HG03060 (cell line): ENCODE results near the gene BEX4.
"Not testable (repeated sequence)": the region's sequence is repeated elsewhere in the genome, so short reads cannot be mapped to it uniquely, and the experiment has no call there.

Experiments used
- ATAC-seq: cut with Tn5 transposase; IDR thresholded peaks from one replicate; pipeline ENCODE4 v1.9.1; 2021; ENCODE audit warnings: low read depth, moderate number of reproducible peaks; ENCODE audit not compliant: unreplicated experiment

BEX4 gene, protein sequence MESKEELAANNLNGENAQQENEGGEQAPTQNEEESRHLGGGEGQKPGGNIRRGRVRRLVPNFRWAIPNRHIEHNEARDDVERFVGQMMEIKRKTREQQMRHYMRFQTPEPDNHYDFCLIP

DNA sequence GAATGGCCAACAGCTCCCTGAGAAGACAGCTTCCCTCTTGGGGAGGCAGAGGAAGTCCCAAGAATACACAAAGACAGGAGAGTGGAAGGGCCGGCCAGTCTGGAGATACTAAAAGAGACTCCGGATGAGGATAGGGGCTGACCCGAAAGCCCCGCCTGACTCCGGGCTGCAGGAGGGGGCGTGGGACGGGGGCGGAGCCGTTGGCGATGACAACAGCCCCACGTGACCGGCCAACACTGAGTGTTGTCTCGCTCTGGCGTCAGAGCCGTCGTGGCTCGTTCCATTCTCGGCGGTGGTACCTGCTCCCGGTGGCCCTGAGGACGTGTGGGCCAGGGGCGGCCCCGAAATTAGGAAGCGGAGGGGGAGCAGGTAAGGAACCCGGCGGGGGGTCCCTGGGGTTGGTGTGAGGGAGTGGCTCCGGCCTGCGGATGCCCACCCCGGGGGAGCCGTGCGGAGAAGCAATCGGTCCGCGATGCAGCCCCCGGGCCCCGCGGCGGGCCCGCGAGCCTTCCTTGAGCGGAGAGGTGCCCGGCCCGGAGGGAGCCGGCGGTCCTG is at the start of gene BEX4:
Gene BEX4 (plus strand): TSS at position 239 of the 555 bp plus-strand sequence. CDS start 1,046 bp downstream, outside the sequence.
- ATAC-seq = peak; percentile 77

DNA sequence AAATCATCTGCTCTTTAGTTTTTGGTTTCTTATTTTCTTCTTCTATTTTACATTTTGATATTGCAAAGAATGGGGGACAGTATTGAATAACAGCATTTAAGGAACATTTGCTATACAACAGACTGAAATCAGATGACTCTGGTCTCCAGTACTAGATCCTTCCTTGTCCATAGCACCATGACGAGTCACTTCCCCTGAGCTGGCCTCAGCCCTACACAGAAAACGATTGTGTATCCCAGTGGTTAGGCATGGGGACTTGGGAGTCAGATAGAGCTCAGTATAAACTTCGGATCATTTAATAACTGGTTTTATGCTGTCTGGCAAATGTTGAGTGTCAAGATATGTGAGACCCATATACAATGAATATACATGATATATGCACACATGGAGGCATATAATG is 44.7 kb upstream of the BEX4 start:
- no peak for ATAC-seq

DNA sequence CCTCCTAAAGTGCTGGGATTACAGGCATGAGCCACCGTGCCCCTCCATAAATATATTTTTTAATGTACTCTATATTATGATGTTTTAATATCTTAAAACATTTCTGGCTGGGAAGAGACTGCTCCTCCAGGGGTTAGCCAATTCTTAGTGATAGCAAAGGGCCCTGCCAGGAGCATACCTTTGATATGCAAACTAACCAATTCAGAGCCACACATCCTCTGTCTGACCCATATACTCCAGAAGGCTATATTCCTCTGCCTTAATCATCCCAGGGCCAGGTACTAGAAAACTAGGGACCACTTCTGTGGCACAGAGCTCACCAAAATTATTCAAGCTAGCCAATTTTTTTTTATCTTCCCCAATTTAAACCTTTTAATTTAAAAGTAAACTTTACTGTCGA is 43.6 kb upstream of the BEX4 start:
- ATAC-seq = no peak

DNA sequence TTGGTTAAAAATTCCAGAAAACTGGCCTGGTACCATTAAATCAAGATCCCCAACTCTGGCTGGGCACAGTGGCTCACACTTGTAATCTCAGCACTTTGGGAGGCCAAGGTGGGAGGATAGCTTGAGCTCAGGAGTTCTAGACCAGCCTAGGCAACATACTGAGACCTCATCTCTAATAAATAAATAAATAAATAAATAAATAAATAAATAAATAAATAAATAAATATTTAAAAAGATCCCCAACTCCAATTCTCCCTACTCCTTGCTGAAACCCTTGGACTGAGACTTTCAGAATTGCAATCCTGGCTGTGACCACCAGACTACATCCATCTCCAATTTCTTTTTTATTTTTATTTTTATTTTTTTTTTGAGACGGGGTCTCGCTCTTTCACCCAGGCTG is 39.7 kb upstream of the BEX4 start:
- ATAC-seq = not testable (repeated sequence)

DNA sequence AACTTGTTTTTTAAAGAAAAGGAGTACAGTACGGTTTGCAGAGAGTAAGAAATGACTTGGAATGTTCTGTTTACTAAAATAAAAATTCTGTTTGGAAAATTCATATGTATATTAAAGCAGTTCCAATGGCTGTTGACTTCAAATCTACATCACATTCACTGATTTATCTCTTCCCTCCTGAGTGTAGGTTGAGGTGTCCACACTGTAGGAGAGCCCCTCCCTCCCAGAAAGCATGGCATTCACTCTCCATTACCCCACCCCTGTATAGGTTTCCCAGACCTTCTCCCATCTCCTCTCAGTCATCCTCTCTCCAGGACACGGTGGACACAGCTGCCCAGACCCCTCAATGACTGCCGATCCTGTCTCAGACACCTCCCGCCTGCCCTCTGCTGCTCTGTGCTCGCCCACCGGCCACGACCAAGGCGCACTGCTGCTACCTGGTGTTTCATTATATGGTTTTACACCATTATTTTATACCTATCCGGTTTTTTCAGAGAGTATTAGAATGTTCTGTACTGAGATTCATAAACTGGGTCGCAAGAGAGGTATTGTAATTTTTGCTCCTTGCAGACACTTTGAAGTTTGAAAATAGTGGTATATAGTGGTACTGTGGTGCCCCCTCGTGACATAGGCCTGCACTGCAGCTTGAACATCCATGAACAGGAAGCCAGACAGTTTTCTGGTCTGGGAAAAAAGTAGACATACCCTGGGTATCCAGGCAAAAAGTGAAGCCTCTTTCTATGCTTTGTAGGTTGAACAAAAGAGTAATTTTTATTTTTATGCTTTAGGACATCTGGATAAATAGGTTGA is 38.8 kb upstream of the BEX4 start:
- ATAC-seq = no peak

DNA sequence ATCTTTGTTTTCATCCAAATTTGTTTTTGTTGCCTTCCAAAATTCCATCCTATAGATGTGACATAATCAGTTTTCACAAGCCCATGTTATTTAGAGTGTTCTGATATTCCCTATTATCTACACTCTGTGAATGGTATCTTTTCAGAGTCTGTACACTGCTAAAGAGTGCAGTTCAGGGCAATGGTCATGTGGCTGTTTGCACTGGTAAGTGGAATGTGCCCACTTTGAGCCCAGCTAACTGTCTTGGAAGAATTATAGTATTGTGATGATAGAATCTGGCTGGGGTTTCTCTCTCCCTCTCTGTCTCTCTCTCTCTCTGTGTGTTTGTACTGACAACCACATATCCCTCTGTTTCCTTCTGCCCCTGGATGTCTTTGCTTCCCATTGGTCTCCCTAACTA is 37.4 kb upstream of the BEX4 start:
- no peak for ATAC-seq

DNA sequence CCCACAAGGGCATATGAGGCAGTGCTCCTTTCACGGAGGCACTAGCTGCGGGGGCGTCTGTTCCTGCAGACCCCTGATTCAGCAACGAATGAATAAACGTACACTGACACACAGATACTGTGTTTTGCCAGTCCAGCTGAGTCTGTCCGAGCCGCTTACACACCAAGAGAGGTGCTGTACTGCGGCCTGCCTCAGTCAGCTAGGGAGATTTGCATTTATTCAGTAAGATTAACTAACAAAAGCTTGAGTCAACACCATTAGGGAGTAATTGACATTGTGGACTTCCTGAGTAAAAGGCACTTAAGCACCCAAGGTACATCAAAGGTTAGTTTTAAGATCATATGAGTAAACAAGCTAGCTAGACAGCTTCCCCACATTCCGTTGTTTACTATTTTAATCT is 31.0 kb upstream of the BEX4 start:
- ATAC-seq = no peak

DNA sequence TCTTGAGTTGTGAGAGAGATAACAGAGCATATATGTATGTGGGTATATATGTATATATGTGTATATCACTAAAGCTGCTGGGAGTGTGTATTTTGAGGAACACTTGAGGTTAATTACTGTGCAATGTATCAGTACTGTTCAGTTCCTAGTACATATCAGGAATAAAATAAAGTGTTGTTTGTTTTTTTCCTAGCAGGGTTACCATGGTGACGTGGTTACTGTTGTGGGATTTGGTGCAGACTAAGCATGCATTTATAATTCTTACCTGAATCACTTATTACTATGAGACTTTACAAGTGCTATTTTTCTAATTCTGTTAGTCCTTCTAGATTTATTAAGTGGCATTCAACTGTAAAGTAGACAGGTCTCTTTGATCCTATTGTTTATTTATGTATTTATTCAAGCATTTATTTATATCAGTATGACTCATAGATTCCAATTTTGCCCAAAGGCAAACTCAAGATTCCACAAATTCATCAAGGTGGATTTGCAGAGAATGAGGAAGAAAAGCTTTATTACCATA is 26.9 kb upstream of the BEX4 start:
- ATAC-seq = no peak

DNA sequence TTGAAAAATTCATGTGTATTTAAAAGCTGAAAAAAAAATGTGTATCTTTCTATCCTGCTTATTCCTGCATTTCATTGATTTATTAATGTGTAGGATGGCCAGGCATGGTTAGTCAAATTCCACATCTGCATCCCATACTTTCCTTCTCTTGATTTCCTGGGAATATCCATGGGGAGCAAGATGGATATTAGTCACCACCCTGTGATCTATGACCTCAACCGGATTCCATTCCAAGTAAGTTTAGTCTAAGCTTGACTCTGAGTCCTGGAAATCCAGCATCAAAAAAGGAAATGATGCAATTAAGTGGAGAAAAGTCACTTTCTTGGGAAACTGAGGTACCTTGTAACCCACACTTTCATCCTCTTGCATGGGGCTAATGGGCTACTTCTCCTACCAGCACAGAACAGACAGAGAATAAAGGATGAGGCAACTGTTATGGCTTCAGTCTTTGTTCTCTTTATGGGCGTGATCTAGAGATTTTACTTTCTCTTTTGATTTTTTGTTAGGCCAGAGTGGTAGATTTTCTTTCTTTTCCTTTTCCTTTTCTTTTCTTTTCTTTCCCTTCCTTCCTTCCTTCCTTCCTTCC is 17.1 kb upstream of the BEX4 start:
- ATAC-seq = no peak

DNA sequence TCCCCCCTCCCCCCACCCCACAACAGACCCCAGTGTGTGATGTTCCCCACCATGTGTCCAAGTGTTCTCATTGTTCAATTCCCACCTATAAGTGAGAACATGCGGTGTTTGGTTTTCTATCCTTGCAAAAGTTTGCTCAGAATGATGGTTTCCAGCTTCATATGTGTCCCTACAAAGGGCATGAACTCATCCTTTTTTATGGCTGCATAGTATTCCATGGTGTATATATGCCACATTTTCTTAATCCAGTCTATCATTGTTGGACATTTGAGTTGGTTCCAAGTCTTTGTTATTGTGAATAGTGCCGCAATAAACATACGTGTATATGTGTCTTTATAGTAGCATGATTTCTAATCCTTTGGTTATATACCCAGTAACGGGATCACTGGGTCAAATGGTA is 16.2 kb upstream of the BEX4 start:
- not testable (repeated sequence) for ATAC-seq

DNA sequence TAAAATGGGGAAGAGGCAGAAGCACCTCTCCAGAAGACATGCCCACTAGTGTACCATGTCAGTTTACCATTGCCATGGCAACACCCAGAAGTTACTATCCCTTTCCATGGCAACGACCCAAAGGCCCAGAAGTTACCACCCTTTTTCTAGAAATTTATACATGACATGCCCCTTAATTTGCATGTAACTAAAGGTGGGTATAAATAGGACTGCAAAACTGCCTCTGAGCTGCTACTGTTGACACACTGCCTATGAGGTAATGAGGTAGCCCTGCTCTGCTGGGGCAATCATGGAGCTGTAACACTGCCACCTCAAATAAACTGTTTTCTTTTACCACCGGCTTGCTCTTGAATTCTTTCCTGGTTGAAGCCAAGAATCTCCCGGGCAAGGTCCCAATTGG is 13.9 kb upstream of the BEX4 start:
- no peak for ATAC-seq

DNA sequence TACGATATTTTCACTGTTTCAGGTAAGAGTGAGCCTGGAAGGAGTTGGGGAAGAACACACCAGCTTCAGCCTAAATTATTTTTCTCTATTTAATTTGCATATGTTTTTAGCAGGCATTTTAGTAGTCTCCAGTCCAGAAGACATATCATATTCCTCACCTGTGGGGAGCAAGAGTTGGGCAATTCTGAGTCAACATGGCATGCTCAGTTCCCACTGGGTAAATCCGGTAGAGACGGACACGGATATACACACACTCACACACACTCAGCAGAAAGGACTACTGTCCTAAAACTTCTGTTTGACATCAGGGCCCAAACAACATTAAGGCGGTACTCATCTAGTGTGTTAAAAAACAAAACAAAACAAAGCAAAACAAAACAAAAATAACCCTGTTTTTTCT is 4.9 kb upstream of the BEX4 start:
- ATAC-seq = no peak

DNA sequence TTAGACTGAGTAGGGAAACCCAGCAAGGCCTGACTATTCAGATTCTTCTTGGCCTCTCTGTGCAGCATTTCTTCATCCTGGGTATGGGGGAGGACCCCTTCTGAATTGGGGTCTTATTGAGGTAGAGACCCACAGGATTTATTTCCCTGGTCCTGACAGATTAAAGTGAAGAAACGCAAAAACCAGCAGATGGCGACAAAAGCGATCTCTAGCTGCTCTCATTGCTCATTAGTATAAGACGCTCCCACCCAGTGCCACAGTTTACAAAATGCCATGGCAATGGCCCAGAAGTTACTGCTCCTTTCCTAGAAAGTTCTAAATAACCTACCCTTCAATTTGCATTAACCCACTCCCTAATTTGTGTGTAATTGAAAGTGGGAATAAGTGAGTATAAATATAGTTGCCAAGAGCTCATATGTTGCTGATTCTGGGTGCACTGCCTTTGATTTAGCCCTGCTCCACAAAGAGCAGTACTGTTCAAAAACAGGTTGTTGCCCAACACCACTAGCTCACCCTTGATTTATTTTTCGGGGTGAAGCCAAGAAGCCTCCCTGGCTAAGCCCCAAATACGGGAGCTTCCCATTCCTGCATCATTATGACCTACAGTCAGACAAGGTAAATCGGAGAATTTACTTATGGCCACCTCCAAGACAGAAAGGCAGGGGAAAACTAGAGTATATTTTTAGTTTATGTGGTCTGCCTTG is 3.7 kb upstream of the BEX4 start:
- no peak for ATAC-seq

DNA sequence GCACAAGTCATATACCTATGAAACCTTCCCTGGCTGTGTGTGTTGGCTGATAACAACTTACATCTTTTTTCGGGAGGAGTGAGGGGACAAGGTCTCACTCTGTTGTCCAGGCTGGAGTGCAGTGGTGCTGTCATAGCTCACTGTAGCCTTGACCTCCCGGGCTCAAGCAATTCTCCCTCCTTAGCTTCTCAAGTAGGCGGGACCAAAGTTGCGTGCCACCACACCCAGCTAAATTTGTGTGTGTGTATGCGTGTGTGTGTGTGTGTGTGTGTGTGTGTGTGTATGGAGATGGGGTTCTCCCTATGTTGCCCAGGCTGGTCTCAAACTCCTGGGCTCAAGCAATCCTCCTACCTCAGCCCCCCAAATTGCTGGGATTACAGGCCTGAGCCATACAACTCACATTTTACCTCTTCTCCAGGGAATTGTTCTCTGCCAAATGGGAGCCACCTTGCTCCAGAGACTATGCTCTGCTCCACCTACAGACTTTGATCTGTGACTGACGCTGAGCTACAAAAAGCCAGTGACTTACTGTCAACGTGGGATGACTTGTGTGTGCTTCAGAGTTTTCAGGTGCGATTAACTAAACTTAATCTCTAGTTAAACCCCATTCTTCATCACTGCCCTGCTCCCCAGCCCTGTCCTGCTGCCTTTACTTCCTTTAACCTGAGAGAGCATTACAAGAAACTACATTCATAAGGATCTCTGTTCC is 2.0 kb upstream of the BEX4 start:
- no peak for ATAC-seq

DNA sequence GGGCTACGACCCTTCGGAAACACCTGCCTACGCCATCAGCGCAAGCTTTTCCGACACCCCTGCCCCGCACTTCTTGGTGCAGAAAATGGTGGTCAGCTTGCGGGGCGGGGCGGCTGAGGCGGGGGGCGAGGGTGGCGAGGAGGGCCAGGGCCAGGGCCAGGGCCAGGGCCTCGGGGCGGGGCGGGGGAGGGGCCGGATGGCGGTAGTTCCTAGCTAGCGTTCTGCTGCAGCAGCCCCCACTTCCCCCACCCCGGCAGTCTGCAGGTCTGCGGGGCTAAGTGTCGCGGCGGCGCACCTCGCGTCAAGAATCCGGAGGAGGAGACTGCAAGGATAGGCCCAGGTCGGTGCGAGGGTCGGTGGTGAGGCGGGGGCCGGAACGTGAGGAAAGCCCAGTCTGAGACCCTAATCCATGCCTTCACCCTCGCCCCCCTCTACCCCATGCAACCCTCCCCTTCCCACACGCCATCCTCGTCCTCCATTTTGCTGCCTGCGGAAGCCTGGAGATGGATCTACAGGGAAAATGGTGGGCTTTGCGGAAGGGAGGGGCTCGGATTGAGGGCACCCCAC is 600 bp downstream of the BEX4 start:
- peak; percentile 22 for ATAC-seq

DNA sequence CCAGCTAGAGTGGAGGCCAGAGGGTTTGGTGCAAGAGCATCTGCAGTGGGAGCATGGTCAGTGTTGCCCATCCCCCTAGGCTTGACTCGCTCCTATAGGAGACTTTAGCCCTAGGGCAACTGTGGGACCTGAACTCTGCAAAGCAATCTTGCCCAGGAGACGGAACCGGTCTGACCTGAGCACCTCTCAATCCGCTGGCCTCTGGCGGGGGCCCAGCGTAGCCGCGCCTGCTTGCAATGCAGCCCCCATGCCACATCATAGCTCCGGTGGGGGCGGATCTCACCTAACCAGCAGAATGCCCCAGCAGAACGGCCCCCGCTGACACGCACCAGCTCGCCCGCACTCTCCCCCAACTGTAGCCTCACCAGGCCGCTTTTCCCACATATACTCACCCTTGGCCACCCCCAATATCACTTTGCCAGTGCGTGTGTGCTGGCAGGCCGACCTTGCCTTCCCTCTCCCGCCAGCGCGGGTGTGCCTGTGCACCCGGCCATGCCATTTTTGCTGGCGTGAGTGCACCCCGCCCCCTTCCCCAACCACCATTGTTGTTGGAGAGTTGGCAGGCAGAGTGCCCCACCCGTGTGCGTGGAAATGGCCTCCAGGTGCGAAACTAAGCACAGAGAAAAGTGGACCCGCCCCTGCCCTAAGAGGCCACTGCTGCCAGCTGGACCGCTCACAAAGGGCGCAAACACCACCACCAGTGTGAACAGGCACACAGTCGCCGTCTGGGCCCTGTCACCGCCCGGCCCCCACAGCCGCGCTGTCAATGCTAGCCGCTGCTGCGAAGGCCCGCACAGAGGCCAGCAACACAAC is 5.8 kb downstream of the BEX4 start:
- no peak for ATAC-seq

DNA sequence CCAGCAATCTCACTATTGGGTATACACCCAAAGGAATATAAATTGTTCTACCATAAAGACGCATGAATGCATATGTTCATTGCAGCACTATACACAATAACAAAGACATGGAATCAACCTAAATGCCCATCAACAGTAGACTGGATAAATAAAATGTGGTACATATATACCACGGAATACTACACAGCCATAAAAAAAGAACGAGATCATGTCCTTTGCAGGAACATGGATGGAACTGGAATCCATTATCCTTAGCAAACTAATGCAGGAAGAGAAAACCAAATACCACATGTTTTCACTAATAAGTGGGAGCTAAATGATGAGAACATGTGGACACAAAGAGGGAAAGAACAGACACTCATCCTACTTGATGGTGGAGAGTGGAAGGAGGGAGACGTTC is 11.0 kb downstream of the BEX4 start:
- not testable (repeated sequence) for ATAC-seq

DNA sequence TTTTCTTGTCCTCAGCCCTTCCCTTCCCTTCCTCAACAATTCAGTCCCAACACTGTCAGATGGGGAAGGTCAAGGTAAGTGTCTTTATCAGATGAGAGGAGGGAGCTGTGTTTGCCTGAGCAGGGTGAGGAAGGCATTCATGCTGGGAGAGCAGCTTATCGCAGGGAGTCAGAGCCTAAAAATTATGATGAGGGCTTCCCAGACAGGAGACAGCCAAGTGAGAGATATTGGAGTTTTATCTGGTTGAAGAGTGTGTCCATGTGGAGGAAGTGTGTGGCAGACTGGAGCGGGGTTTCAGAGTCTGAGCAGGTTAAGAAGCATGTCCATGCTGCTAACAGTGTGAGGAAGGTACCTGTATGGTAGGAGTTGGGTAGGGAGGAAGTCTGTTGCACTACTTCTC is 18.4 kb downstream of the BEX4 start:
- ATAC-seq = no peak

DNA sequence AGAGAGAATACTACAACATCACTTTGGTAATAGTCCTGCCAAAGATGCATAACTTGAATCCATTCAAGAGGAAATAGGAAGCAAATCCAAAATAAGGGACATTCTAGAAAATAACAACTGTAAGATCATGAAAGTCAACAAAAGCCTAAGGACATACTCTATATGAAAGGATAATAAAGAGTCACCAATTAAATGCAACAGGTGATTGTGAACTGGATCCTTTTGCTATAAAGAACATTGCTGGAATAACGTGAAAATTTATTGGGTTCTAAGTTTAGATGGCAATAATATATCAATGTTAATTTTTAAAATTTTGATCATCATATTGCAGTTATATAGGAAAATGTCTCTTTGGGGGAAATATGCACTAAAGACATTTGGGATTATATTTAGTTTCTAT is 20.0 kb downstream of the BEX4 start:
- ATAC-seq = no peak
